ENCODE data around the gene UGT3A1. TPM values are rescaled to one million over a fixed set of nuclear protein-coding genes. Genes with fewer than 3 reads are reported as not detected.
"Not testable (repeated sequence)": the region's sequence is repeated elsewhere in the genome, so short reads cannot be mapped to it uniquely, and the experiment has no call there.

UGT3A1 gene
- total and polyA plus RNA-seq, 4 donors, result 0.13 TPM; not detected in 3

DNA sequence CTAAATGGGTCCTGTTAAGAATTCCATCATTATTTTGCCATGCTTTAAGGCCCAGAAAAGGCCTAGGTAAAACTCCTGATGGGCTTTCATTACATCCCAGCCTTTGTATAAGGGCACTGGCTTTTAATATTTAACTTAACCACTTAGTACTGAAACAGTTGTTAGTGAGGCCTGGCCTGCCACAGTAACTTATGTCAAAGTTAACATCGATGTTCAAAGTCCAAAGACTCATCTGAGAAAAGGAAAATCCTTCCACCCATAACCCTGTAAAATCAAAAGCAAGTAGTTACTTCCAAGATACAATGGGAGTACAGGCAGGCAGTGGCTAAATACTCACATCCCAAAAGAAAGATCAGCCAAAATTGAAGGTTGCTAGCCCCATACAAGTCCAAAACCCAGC lies 15.0 kb upstream of the UGT3A1 start:
- Histone ChIP-seq H3K27ac (ENCODE audit: low read depth in 1 of 2, low read length in 2 of 2) (no peak overlapping the region), H3K4me1 (ENCODE audit: control insufficient read depth in 1 of 2, insufficient read depth in 2 of 2, low read length in 2 of 2) (no peaks in the 10 kb centered on the region), H3K9me3 (ENCODE audit: control insufficient read depth, low read length) (peaks cover 2% of the 10 kb centered on the region), H3K4me3 (ENCODE audit: low read length in 2 of 2) (no peak overlapping the region), H3K36me3 (ENCODE audit: control insufficient read depth in 1 of 2, insufficient read depth in 2 of 2, low read length in 1 of 2) (no peaks in the 10 kb centered on the region), H3K27me3 (ENCODE audit: control insufficient read depth in 1 of 2, insufficient read depth in 2 of 2, low read length in 1 of 2) (no peaks in the 10 kb centered on the region)
- WGBS, 2 donors, result 67 to 70% methylated on average over 1 of the region's 1 CpG
- ATAC-seq (ENCODE audit: low FRiP score) (no peak), DNase-seq (no peak)
- intact Hi-C loops (cut with DNase I), result no loop called here

DNA sequence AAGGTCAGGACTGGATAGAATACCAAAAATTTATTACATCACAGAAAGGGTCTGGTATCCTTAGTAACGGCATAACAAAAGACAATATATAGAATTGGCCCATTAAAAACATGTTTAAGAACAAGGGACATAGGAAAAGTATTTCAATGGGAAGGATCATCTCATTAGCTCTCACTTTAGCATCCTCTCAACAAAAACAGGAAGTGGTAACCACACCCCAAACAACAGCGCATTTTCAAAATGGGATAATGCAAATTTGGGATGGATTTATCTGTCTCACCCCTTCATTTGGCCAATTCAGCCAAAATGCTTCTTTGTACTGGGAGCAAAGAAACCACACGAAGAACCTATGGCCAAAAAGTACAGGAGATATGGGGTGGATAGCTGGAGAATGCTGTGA lies 9.8 kb upstream of the UGT3A1 start:
- H3K4me1 ChIP-seq (ENCODE audit: control insufficient read depth in 1 of 2, insufficient read depth in 2 of 2, low read length in 2 of 2), result no peaks in the 10 kb centered on the region
- ATAC-seq (ENCODE audit: low FRiP score) (no peak), DNase-seq (no peak)
- H3K27ac ChIP-seq (ENCODE audit: low read depth in 1 of 2, low read length in 2 of 2), result no peak overlapping the region
- 80% methylated on average over 3 of the region's 3 CpGs for WGBS, 2 donors
- no peak overlapping the region for H3K4me3 ChIP-seq (ENCODE audit: low read length in 2 of 2)
- no peaks in the 10 kb centered on the region for H3K27me3 ChIP-seq (ENCODE audit: control insufficient read depth in 1 of 2, insufficient read depth in 2 of 2, low read length in 1 of 2)
- intact Hi-C loops (cut with DNase I), result no loop called here
- H3K36me3 ChIP-seq (ENCODE audit: control insufficient read depth in 1 of 2, insufficient read depth in 2 of 2, low read length in 1 of 2), result no peaks in the 10 kb centered on the region
- no peaks in the 10 kb centered on the region for H3K9me3 ChIP-seq (ENCODE audit: control insufficient read depth, low read length)

DNA sequence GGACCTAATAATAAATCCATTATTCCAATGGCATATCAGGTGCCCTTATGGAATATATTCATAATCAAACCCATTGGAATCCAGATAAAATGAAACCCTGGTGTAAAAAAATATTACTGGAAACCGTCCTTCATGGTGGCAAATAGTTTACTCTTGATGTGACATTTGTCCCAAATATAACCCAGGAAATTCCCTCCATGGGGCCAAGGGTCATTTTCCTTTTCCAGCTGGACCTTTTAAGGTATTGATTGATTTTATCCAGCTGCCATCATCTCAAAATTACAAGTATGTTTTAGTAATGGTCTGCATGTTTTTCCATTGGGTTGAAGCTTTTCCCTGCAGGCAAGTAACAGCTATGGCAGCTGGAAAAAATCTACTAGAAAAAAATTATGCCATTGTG lies 8.4 kb upstream of the UGT3A1 start:
- no peak for DNase-seq
- no peak overlapping the region for H3K4me3 ChIP-seq (ENCODE audit: low read length in 2 of 2)
- H3K4me1 ChIP-seq (ENCODE audit: control insufficient read depth in 1 of 2, insufficient read depth in 2 of 2, low read length in 2 of 2), result no peaks in the 10 kb centered on the region
- peaks cover 0 to 1% of the 10 kb centered on the region in 2 donors for H3K27me3 ChIP-seq (ENCODE audit: control insufficient read depth in 1 of 2, insufficient read depth in 2 of 2, low read length in 1 of 2)
- peaks cover 2% of the 10 kb centered on the region for H3K9me3 ChIP-seq (ENCODE audit: control insufficient read depth, low read length)
- intact Hi-C loops (cut with DNase I), result no loop called here
- no peak for ATAC-seq (ENCODE audit: low FRiP score)
- H3K36me3 ChIP-seq (ENCODE audit: control insufficient read depth in 1 of 2, insufficient read depth in 2 of 2, low read length in 1 of 2), result no peaks in the 10 kb centered on the region
- 47 to 48% methylated on average over 1 of the region's 1 CpG for WGBS, 2 donors
- no peak overlapping the region for H3K27ac ChIP-seq (ENCODE audit: low read depth in 1 of 2, low read length in 2 of 2)

DNA sequence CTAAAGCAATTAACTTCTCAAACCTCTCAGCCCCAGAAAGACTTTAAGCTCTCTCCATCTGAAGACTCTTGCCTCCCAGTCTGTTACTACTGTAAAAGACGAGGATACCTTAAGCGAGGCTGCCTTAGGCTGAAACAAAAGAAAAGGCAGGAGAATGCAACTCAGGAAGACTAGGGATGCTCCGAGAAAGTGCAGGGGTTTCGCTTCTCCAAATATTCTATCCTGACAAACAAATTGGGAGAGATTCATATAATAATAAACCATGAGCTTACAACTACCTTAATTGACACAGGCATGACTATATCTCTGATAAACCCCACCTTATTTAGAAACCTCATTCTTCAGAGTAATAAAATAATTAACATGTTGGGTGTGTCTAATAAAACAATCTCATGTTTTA lies 4.9 kb upstream of the UGT3A1 start:
- H3K27ac ChIP-seq (ENCODE audit: low read depth in 1 of 2, low read length in 2 of 2), result no peak overlapping the region
- no peaks in the 10 kb centered on the region for H3K36me3 ChIP-seq (ENCODE audit: control insufficient read depth in 1 of 2, insufficient read depth in 2 of 2, low read length in 1 of 2)
- peaks cover 2% of the 10 kb centered on the region for H3K9me3 ChIP-seq (ENCODE audit: control insufficient read depth, low read length)
- peaks cover 0 to 1% of the 10 kb centered on the region in 2 donors for H3K27me3 ChIP-seq (ENCODE audit: control insufficient read depth in 1 of 2, insufficient read depth in 2 of 2, low read length in 1 of 2)
- no peak overlapping the region for H3K4me3 ChIP-seq (ENCODE audit: low read length in 2 of 2)
- DNase-seq, result no peak
- H3K4me1 ChIP-seq (ENCODE audit: control insufficient read depth in 1 of 2, insufficient read depth in 2 of 2, low read length in 2 of 2), result no peaks in the 10 kb centered on the region
- no peak for ATAC-seq (ENCODE audit: low FRiP score)
- intact Hi-C loops (cut with DNase I), result no loop called here
- WGBS, 2 donors, result 79 to 80% methylated on average over 4 of the region's 4 CpGs

DNA sequence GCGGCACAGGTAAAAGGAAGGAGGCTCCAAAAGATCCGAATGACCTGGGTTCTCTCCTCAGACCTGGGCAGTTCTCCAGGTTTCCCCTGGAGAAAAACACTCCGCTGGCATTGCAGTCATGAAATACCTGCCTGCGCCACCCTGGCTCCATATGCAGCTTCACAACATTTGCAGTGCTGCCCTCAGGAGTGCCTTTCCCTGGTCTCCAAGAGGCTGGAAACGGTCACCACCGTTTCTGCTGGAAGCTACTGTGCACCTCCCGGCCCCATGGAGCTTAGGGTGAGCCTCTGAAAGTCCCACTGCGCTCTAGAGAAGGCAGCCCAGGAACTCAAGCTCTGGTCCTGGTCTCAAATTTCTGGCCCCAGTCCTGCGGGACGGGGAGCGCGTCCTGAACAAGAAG lies 670 bp downstream of the UGT3A1 start:
- H3K4me1 ChIP-seq (ENCODE audit: control insufficient read depth in 1 of 2, insufficient read depth in 2 of 2, low read length in 2 of 2), result no peaks in the 10 kb centered on the region
- peaks cover 2% of the 10 kb centered on the region for H3K9me3 ChIP-seq (ENCODE audit: control insufficient read depth, low read length)
- no peak for DNase-seq
- WGBS, 2 donors, result 26 to 32% methylated on average over 12 of the region's 12 CpGs
- intact Hi-C loops (cut with DNase I), result no loop called here
- peaks cover 0 to 1% of the 10 kb centered on the region in 2 donors for H3K27me3 ChIP-seq (ENCODE audit: control insufficient read depth in 1 of 2, insufficient read depth in 2 of 2, low read length in 1 of 2)
- H3K4me3 ChIP-seq (ENCODE audit: low read length in 2 of 2), result no peak overlapping the region
- H3K27ac ChIP-seq (ENCODE audit: low read depth in 1 of 2, low read length in 2 of 2), result no peak overlapping the region
- no peaks in the 10 kb centered on the region for H3K36me3 ChIP-seq (ENCODE audit: control insufficient read depth in 1 of 2, insufficient read depth in 2 of 2, low read length in 1 of 2)
- no peak for ATAC-seq (ENCODE audit: low FRiP score)

DNA sequence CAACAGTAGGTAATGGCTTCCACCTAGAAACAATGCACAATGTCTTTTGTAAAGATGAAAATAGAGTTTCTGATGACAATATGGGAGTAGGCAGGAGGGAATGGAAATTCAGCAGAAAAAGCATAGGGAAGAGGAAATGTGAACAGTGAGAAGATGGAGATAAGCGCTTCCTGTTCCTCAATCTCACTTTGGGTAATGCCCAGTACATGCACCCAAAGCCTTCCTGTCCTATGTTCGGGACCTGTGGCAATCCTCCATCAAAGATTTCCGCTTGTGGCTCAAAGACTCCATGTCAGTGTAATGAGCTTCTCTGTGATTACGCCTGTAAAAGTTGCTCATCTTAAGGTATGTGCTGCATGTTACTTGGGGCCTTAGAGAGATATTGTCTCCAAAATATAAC lies 2.7 kb downstream of the UGT3A1 start:
- WGBS, 2 donors, result 65 to 89% methylated on average over 4 of the region's 4 CpGs
- H3K4me1 ChIP-seq (ENCODE audit: control insufficient read depth in 1 of 2, insufficient read depth in 2 of 2, low read length in 2 of 2), result no peaks in the 10 kb centered on the region
- no peak overlapping the region for H3K27ac ChIP-seq (ENCODE audit: low read depth in 1 of 2, low read length in 2 of 2)
- no peaks in the 10 kb centered on the region for H3K9me3 ChIP-seq (ENCODE audit: control insufficient read depth, low read length)
- intact Hi-C loops (cut with DNase I), result no loop called here
- ATAC-seq (ENCODE audit: low FRiP score), result no peak
- no peaks in the 10 kb centered on the region for H3K27me3 ChIP-seq (ENCODE audit: control insufficient read depth in 1 of 2, insufficient read depth in 2 of 2, low read length in 1 of 2)
- H3K36me3 ChIP-seq (ENCODE audit: control insufficient read depth in 1 of 2, insufficient read depth in 2 of 2, low read length in 1 of 2), result no peaks in the 10 kb centered on the region
- no peak overlapping the region for H3K4me3 ChIP-seq (ENCODE audit: low read length in 2 of 2)
- no peak for DNase-seq

DNA sequence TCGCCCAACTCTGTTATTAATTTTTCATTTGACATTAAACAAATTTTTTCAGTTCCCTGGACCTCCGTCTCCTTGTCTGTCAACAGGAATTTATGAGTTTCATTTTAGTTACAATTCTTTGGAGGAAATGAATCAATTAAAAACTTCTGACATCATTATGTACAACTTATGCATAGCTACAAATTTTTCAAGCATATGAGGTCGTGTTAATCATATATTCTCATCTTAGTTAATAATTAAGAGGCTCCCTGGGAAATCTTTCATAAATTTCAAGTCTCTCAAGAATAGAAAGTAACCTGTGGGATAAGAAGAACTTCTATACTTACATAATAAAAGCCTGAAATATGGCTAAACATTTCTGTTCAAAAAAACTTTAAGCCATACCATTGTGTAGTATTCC lies 3.4 kb downstream of the UGT3A1 start:
- Histone ChIP-seq H3K4me1 (ENCODE audit: control insufficient read depth in 1 of 2, insufficient read depth in 2 of 2, low read length in 2 of 2) (no peaks in the 10 kb centered on the region), H3K9me3 (ENCODE audit: control insufficient read depth, low read length) (no peaks in the 10 kb centered on the region), H3K27me3 (ENCODE audit: control insufficient read depth in 1 of 2, insufficient read depth in 2 of 2, low read length in 1 of 2) (no peaks in the 10 kb centered on the region), H3K27ac (ENCODE audit: low read depth in 1 of 2, low read length in 2 of 2) (no peak overlapping the region), H3K4me3 (ENCODE audit: low read length in 2 of 2) (no peak overlapping the region), H3K36me3 (ENCODE audit: control insufficient read depth in 1 of 2, insufficient read depth in 2 of 2, low read length in 1 of 2) (no peaks in the 10 kb centered on the region)
- ATAC-seq (ENCODE audit: low FRiP score), result no peak
- 29 to 36% methylated on average over 3 of the region's 3 CpGs for WGBS, 2 donors
- intact Hi-C loops (cut with DNase I), result no loop called here
- no peak for DNase-seq

DNA sequence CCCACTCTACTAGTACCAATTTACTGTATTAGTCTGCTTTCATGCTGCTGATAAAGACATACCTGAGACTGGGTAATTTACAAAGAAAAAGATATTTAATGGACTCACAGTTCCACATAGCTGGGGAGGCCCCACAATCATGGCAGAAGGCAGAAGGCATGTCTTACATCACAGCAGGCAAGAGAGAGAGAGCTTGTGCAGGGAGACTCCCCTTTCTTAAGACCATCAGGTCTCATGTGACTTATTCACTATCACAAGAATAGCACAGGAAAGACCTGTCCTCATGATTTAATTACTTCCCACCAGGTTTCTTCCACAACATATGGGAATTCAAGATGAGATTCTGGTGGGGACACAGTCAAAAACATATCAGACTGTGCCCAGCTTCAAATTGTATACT lies 11.5 kb downstream of the UGT3A1 start:
- H3K4me3 ChIP-seq (ENCODE audit: low read length in 2 of 2), result no peak overlapping the region
- no peaks in the 10 kb centered on the region for H3K4me1 ChIP-seq (ENCODE audit: control insufficient read depth in 1 of 2, insufficient read depth in 2 of 2, low read length in 2 of 2)
- H3K27me3 ChIP-seq (ENCODE audit: control insufficient read depth in 1 of 2, insufficient read depth in 2 of 2, low read length in 1 of 2), result no peaks in the 10 kb centered on the region
- no peak overlapping the region for H3K27ac ChIP-seq (ENCODE audit: low read depth in 1 of 2, low read length in 2 of 2)
- intact Hi-C loops (cut with DNase I), result no loop called here
- ATAC-seq (ENCODE audit: low FRiP score), result no peak
- H3K36me3 ChIP-seq (ENCODE audit: control insufficient read depth in 1 of 2, insufficient read depth in 2 of 2, low read length in 1 of 2), result no peaks in the 10 kb centered on the region
- DNase-seq, result no peak
- peaks cover 4% of the 10 kb centered on the region for H3K9me3 ChIP-seq (ENCODE audit: control insufficient read depth, low read length)

DNA sequence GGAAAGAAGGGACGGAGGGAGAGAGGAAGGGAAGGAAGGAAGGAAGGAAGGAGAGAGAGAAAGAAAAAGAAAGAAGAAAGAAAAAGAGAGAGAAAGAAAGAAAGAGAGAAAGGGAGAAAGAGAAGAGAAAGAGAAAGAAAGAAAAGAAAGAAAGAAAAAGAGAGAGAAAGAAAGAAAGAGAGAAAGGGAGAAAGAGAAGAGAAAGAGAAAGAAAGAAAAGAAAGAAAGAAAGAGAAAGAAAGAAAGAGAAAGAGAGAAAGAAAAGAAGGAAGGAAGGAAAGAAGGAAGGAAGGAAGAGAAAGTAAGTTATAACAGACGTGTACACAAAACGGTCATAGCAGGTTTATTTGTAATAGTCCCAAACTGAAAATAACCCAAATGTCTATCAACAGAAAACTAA lies 14.3 kb downstream of the UGT3A1 start:
- WGBS, 2 donors, result 54 to 87% methylated on average over 3 of the region's 3 CpGs
- H3K27ac ChIP-seq (ENCODE audit: low read depth in 1 of 2, low read length in 2 of 2); H3K36me3 ChIP-seq (ENCODE audit: control insufficient read depth in 1 of 2, insufficient read depth in 2 of 2, low read length in 1 of 2); H3K9me3 ChIP-seq (ENCODE audit: control insufficient read depth, low read length); H3K4me1 ChIP-seq (ENCODE audit: control insufficient read depth in 1 of 2, insufficient read depth in 2 of 2, low read length in 2 of 2); H3K27me3 ChIP-seq (ENCODE audit: control insufficient read depth in 1 of 2, insufficient read depth in 2 of 2, low read length in 1 of 2); ATAC-seq (ENCODE audit: low FRiP score); H3K4me3 ChIP-seq (ENCODE audit: low read length in 2 of 2); DNase-seq; intact Hi-C loops (cut with DNase I): not testable (repeated sequence)
